Measurements from ENCODE around the gene TMEM233.

DNA sequence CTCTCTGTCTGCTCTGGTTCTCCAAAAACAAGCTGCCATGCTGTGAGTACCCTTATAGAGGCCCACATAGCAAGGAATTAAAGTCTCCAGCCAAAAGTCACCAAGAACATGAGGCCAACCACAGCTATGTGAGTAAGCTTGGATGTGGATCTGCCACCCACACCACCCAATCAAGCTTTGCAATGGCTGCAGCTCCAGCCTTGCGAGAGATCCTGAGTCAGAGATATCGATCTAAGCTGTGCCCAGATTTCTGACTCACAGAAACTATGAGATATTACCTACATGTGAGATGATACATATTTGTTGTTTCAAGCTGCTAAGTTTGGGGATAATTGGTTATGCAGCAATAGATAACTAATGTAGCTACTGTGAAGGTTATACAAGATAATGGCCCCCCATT lies 15.5 kb upstream of the TMEM233 start:
- no peak for TF ChIP-seq CTCF (IDR thresholded peaks at IDR 0.05)
- no peak for TF ChIP-seq POLR2A (IDR thresholded peaks at IDR 0.05)

Data from Peyer's patch (tissue), 4 donors.